Posterior cingulate gyrus (tissue), 11 donors: Measurements from ENCODE around the gene ASB15.
"Not testable (repeated sequence)": the region's sequence is repeated elsewhere in the genome, so short reads cannot be mapped to it uniquely, and the experiment has no call there.

Experiments
- DNase-seq, 10 donors: peaks; one replicate each; pipeline versions ENCODE4 v3.0.0 to v3.0.0-alpha.2; 2020 to 2021; ENCODE audit warnings: mixed read lengths in 3 of 10
- intact Hi-C: fragments of 100-400 bp; cut with DNase I; formaldehyde crosslinking; loops from one replicate; pipeline ENCODE4 v1.15.1; 2023

ASB15 gene

GRCh38 chr7:123633553-123633952, 31.9 kb downstream of the ASB15 start:
- intact Hi-C loops: no loop called here
- no peak for DNase-seq

- intact Hi-C loops, DNase-seq: not testable (repeated sequence)
These were observed 32.5 kb downstream of the ASB15 start for GRCh38 chr7:123634011-123634573.

GRCh38 chr7:123635551-123636359, 34.1 kb downstream of the ASB15 start:
- intact Hi-C loops: no loop called here
- no peak for DNase-seq

- no peak for DNase-seq
- intact Hi-C loops: no loop called here
These were observed 35.6 kb downstream of the ASB15 start for GRCh38 chr7:123637203-123637602.

GRCh38 chr7:123637878-123638277, 36.3 kb downstream of the ASB15 start:
- DNase-seq: no peak
- intact Hi-C loops: no loop called here

GRCh38 chr7:123639631-123640030, 38.0 kb downstream of the ASB15 start:
- intact Hi-C loops: no loop called here
- DNase-seq: no peak

GRCh38 chr7:123640583-123640982, 39.0 kb downstream of the ASB15 start:
- DNase-seq: no peak
- intact Hi-C loops: no loop called here

- DNase-seq: no peak
- intact Hi-C loops: no loop called here
These were observed 40.3 kb downstream of the ASB15 start for GRCh38 chr7:123641901-123642300.

GRCh38 chr7:123643495-123644441, 42.1 kb downstream of the ASB15 start:
- intact Hi-C loops: no loop called here

GRCh38 chr7:123645516-123645915, 43.9 kb downstream of the ASB15 start:
- intact Hi-C loops: no loop called here
- no peak for DNase-seq

More at GRCh38 chr7:123643495-123644441, 42.1 kb downstream of the ASB15 start:
- DNase-seq: no peak

- DNase-seq: no peak
- intact Hi-C loops: no loop called here
These were observed 45.6 kb downstream of the ASB15 start for GRCh38 chr7:123647106-123647730.

GRCh38 chr7:123649964-123650363, 48.3 kb downstream of the ASB15 start:
- intact Hi-C loops: no loop called here
- no peak for DNase-seq

- intact Hi-C loops: no loop called here
- DNase-seq: no peak
These were observed 49.0 kb downstream of the ASB15 start for GRCh38 chr7:123650595-123650994.

- no peak for DNase-seq
- intact Hi-C loops: no loop called here
These were observed 50.8 kb downstream of the ASB15 start for GRCh38 chr7:123652406-123652805.

GRCh38 chr7:123653162-123653561, 51.5 kb downstream of the ASB15 start:
- DNase-seq: no peak
- intact Hi-C loops: no loop called here

- DNase-seq: no peak
- intact Hi-C loops: no loop called here
These were observed 54.0 kb downstream of the ASB15 start, which contains the start of gene LMOD2 for GRCh38 chr7:123655614-123656013. Gene LMOD2 (plus strand): TSS chr7:123655866. CDS start chr7:123655964, 98 bp downstream.

GRCh38 chr7:123656544-123657303, 55.1 kb downstream of the ASB15 start:
- intact Hi-C loops: no loop called here
- DNase-seq: no peak

- intact Hi-C loops: no loop called here
- DNase-seq: no peak
These were observed 55.7 kb downstream of the ASB15 start for GRCh38 chr7:123657304-123657685.

- no peak for DNase-seq
- intact Hi-C loops: no loop called here
These were observed 56.4 kb downstream of the ASB15 start for GRCh38 chr7:123658023-123658422.
